HG03108 (cell line): ENCODE results near the gene SAMD7.

Experiments
- ATAC-seq: cut with Tn5 transposase; IDR thresholded peaks from one replicate; pipeline ENCODE4 v1.9.1; 2021; ENCODE audit warnings: moderate library complexity; ENCODE audit not compliant: unreplicated experiment

Gene SAMD7

DNA sequence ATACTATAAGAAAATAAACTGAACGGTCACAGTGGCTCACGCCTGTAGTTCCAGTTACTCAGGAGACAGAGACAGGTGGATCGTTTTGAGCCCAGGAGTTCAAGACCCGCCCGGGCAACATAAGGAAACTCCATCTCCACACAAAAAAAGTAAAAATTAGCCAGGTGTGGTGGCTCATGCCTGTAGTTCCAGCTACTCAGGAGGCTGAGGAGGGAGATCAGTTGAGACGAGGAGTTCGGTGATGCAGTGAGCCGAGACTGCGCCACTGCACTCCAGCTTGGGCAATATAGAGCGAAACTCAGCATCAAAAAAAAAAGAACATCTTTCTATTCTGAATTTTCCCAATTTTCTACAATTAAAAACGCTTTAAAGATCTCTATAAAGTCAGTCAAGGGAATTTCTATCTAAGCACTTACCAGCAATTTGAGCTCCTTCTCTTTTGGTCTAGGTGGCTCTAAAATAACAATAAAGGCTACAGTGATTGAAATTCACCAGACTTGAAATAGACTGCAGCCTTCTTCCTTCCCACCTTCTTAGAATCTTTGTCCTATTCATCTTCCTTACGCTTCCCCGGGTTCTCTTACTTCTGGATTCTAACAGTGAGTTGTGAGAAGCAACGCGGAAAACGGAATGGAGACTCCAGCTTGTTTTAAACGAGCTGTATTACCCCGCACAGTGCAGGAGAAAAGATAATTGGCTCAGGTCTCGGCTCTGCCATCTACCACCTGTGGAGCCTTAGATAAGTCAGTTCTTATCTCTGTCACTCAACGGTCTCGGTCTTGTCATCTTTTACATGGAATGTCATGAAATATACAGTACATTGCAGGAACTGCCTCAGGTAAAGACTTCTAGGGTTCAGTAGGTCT, 54.4 kb downstream of the SAMD7 start:
- peak; percentile 3 for ATAC-seq

DNA sequence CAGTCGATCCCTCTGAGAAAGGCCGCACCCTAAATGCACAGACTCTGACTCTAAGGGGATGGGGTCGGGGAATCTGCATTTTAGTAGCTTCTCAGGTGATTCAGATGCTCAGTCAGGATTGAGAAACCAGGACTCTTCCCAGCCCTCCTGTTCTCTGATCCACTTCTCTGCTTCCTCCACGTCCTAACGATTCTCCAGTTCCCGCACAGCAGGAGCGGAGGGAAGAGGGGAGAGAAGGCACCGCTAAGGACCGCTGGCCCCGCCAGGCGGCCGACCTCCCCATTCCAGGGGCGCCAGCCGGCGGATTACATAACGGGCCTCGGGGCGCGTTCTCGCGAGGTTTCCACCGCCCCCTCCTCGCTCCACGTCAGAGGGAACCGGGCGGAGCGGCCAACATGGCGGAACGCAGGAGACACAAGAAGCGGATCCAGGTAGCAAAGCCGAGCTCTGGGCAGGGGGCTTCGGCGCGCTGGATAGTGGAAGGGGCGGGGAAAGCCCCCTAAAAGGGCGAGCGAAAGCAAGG, 55.1 kb downstream of the SAMD7 start, which contains the start of gene SEC62:
TSS of gene SEC62 (plus strand) at position 380 of the 523 bp plus-strand sequence. CDS start at position 396, 16 bp downstream.
- ATAC-seq, result peak; percentile 95

GRCh38 chr3:169966951-169967915, 55.9 kb downstream of the SAMD7 start:
- ATAC-seq, result peak; percentile 25

GRCh38 chr3:169968224-169968885, 57.0 kb downstream of the SAMD7 start:
- no peak for ATAC-seq

- ATAC-seq, result no peak
Measured at GRCh38 chr3:169969174-169970095, 58.1 kb downstream of the SAMD7 start.

- ATAC-seq, result no peak
Measured at GRCh38 chr3:169970847-169971246, 59.5 kb downstream of the SAMD7 start.

GRCh38 chr3:169971522-169971921, 60.1 kb downstream of the SAMD7 start:
- ATAC-seq, result no peak

DNA sequence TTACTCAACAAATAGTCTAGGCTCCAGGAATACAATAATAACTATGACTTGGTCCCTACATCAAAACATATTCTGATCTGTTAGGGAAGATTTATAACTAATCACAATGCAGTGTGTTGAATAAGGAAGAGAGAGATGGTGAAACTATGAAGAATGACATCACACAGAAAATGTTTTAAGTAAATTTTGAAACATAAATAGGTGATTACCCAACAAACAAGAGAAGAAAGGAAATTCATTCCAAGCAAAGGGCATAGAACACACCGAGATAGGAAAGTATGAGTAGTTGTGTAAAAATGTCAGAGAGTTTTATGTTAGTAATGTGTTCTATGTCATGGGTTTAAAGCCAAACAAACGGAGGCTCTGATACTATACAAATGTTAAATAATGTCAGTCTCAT, 68.7 kb downstream of the SAMD7 start:
- no peak for ATAC-seq

DNA sequence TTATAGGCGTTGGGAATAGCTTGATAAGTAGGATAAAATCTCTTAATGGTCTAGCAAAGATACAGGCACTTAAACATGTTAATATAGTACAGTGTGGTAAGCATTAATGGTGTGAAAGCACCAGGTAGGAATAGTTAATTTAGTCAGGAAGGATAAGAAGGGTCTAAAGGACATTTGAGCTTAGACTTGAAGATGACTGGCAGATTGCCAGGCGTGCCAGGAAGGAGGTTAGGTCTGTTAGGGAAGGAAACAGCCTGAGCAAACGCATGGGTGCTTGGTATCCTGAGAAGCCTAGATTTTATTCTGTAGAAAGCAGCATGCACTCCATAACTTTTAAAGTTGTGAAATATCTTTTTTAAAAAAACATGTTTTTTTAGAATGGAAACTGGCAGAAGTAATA, 72.9 kb downstream of the SAMD7 start:
- no peak for ATAC-seq
